AG04449 (cell line): ENCODE results near the gene CD3G.
A peak's percentile ranks its signal among the peaks of the same experiment; 100 is the strongest.
"Not testable (repeated sequence)": the region's sequence is repeated elsewhere in the genome, so short reads cannot be mapped to it uniquely, and the experiment has no call there.

ENCODE experiments used
- CTCF ChIA-PET: fragments of 350-600 bp; formaldehyde crosslinking; extraction: SDS; loops from one replicate; lab custom pipeline; 2021; ENCODE audit warnings: antibody characterized with exemption; lab: Yijun Ruan, JAX
- POLR2A ChIA-PET: fragments of 400-600, 350-600 bp; formaldehyde crosslinking; extraction: SDS; loops from one replicate; lab custom pipeline; 2020; ENCODE audit warnings: antibody characterized with exemption, inconsistent platforms; lab: Yijun Ruan, JAX
- DNase-seq: peaks from one replicate; pipeline ENCODE4 v3.0.0-alpha.2; 2010; ENCODE audit warnings: low read depth, low spot score
- H3K4me3 ChIP-seq: 2 replicates; pipeline ENCODE4 v1.5.1; 2011; ENCODE audit warnings: low read depth, mild to moderate bottlenecking, control low read depth, low read length
- CTCF ChIP-seq: IDR thresholded peaks from one replicate; pipeline ENCODE4 v1.5.1; 2011; ENCODE audit warnings: mild to moderate bottlenecking, moderate library complexity, low read length, control low read depth, inconsistent platforms; ENCODE audit not compliant: insufficient read depth; ENCODE audit errors: missing control alignments

The CD3G gene

GRCh38 chr11:118396097-118396501, 52.0 kb downstream of the CD3G start:
- DNase-seq: no peak
- no peak for TF ChIP-seq CTCF
- POLR2A ChIA-PET: no interaction called here
- CTCF ChIA-PET: no interaction called here
- H3K4me3 ChIP-seq: no peak overlapping the region

- ChIA-PET CTCF (interaction anchor here (0.8 to 3.7 kb wide), 4 partner anchors 33 to 102 kb away, joined by 3 to 21 read pairs (median 3); no protein-coding TSS in a partner anchor), POLR2A (no interaction called here)
- no peak for TF ChIP-seq CTCF
- no peak overlapping the region for H3K4me3 ChIP-seq
- DNase-seq: no peak
Measured at GRCh38 chr11:118397448-118397847, 53.3 kb downstream of the CD3G start.

- no peak overlapping the region for H3K4me3 ChIP-seq
- no peak for TF ChIP-seq CTCF
- CTCF ChIA-PET: interaction anchor here (0.8 to 3.7 kb wide), 6 partner anchors 31 to 200 kb away, joined by 3 to 21 read pairs (median 3); no protein-coding TSS in a partner anchor
- POLR2A ChIA-PET: no interaction called here
- no peak for DNase-seq
Measured at GRCh38 chr11:118398791-118399559, 54.8 kb downstream of the CD3G start.

- H3K4me3 ChIP-seq: peak within 1 kb of the TSS; percentile 88
- no peak for TF ChIP-seq CTCF
- DNase-seq: no peak
- ChIA-PET POLR2A (interaction anchor here (0.7 to 1.6 kb wide), 3 partner anchors 14 to 87 kb away, joined by 3 read pairs; partner anchors contain the start of gene KMT2A), CTCF (interaction anchor here (1.2 to 2.2 kb wide), 5 partner anchors 10 to 89 kb away, joined by 3 to 11 read pairs (median 4); no protein-coding TSS in a partner anchor)
Measured at GRCh38 chr11:118401151-118401879, 57.2 kb downstream of the CD3G start, which contains the start of gene ATP5MG. TSS of gene ATP5MG (plus strand) at chr11:118401606. CDS start at chr11:118401666, 60 bp downstream.

GRCh38 chr11:118401880-118402590, 57.9 kb downstream of the CD3G start:
- POLR2A ChIA-PET: interaction anchor here (0.7 to 1.6 kb wide), 3 partner anchors 14 to 86 kb away, joined by 3 read pairs; partner anchors contain the start of gene KMT2A
- peak overlapping the region; percentile 88 for H3K4me3 ChIP-seq
- peak; percentile 67 for DNase-seq
- CTCF ChIA-PET: interaction anchor here (0.7 to 2.2 kb wide), 7 partner anchors 17 to 114 kb away, joined by 3 to 11 read pairs (median 4); no protein-coding TSS in a partner anchor
- TF ChIP-seq CTCF: no peak

- not testable (repeated sequence) for DNase-seq
- peak overlapping the region; percentile 88 for H3K4me3 ChIP-seq
- ChIA-PET CTCF (interaction anchor here (0.7 to 2.2 kb wide), 7 partner anchors 16 to 114 kb away, joined by 3 to 11 read pairs (median 4); no protein-coding TSS in a partner anchor), POLR2A (interaction anchor here (1.3 to 1.6 kb wide), 2 partner anchors 13 to 34 kb away, joined by 3 read pairs; partner anchors contain the start of gene KMT2A)
Measured at GRCh38 chr11:118402594-118402993, 58.5 kb downstream of the CD3G start.
